HL-60 (cell line): Measurements from ENCODE around the gene ANXA2.

Source experiments
- POLR2AphosphoS5 ChIP-seq: IDR thresholded peaks from 2 replicates; pipeline ENCODE4 v1.6.1; 2012; ENCODE audit warnings: low read depth
- TF ChIP-seq, protein P1 (sequence below): IDR thresholded peaks from one replicate; pipeline ENCODE4 v1.5.1; 2011; ENCODE audit warnings: low read length, control low read depth, inconsistent platforms; ENCODE audit not compliant: insufficient read depth

DNA sequence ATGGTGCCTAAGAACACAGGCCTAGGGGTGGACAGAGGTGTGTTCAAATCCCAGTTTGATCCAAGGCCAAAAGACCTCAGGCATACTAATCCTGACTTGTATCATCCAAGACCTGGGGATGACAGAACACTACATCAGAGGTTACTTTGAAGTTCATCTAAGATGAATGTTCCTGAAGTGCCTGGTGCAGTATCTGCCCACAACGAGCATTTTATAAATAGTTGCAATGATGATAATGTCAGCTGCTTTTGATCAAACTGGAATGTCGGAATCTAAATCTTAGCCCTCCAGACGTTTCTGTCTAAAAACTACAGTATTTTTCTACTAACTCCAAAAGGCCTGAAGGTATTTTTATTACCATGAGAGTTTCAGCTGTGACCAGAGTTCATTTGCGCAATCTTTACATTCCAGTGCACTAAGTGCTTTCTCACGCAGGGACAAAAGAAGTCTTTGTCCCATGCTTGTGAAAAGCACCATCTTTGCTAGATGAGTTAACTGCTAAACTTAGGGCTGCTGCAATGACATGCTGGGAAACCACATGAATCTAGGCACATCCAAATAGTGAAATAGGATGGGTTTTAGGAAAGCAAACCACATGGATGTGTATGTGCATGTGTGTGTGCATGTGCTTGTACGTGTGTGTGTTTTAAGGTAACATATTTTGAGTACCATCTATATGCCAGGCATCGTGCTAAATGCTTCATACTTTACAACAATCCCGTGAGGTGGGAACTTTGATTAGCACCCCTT is 18.1 kb downstream of the ANXA2 start:
- TF ChIP-seq, protein P1, sequence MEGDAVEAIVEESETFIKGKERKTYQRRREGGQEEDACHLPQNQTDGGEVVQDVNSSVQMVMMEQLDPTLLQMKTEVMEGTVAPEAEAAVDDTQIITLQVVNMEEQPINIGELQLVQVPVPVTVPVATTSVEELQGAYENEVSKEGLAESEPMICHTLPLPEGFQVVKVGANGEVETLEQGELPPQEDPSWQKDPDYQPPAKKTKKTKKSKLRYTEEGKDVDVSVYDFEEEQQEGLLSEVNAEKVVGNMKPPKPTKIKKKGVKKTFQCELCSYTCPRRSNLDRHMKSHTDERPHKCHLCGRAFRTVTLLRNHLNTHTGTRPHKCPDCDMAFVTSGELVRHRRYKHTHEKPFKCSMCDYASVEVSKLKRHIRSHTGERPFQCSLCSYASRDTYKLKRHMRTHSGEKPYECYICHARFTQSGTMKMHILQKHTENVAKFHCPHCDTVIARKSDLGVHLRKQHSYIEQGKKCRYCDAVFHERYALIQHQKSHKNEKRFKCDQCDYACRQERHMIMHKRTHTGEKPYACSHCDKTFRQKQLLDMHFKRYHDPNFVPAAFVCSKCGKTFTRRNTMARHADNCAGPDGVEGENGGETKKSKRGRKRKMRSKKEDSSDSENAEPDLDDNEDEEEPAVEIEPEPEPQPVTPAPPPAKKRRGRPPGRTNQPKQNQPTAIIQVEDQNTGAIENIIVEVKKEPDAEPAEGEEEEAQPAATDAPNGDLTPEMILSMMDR = no peak
- no peak for TF ChIP-seq POLR2AphosphoS5
